Measurements from ENCODE around the gene SEC14L1. TPM values are rescaled to one million over a fixed set of nuclear protein-coding genes. Genes with fewer than 3 reads are reported as not detected.
"Not testable (repeated sequence)": the region's sequence is repeated elsewhere in the genome, so short reads cannot be mapped to it uniquely, and the experiment has no call there.

The SEC14L1 gene
- total RNA-seq, 1 donor from 2014 or later, result 40.5 TPM

- Histone ChIP-seq H3K27ac (peak overlapping the region; percentile 50), H3K9me3 (no peaks in the 10 kb centered on the region), H3K4me3 (no peak overlapping the region), H3K27me3 (no peaks in the 10 kb centered on the region), H3K4me1 (peaks cover 57% of the 10 kb centered on the region), H3K36me3 (peaks cover 0 to 23% of the 10 kb centered on the region in 2 donors)
- no peak for DNase-seq (ENCODE audit: extremely low spot score in 2 of 2)
- TF ChIP-seq POLR2A (IDR thresholded peaks at IDR 0.05), result no peak
- TF ChIP-seq POLR2AphosphoS5 (IDR thresholded peaks at IDR 0.05; ENCODE audit: insufficient read depth in 1 of 2, low read depth in 1 of 2), result no peak
- TF ChIP-seq, protein P1, sequence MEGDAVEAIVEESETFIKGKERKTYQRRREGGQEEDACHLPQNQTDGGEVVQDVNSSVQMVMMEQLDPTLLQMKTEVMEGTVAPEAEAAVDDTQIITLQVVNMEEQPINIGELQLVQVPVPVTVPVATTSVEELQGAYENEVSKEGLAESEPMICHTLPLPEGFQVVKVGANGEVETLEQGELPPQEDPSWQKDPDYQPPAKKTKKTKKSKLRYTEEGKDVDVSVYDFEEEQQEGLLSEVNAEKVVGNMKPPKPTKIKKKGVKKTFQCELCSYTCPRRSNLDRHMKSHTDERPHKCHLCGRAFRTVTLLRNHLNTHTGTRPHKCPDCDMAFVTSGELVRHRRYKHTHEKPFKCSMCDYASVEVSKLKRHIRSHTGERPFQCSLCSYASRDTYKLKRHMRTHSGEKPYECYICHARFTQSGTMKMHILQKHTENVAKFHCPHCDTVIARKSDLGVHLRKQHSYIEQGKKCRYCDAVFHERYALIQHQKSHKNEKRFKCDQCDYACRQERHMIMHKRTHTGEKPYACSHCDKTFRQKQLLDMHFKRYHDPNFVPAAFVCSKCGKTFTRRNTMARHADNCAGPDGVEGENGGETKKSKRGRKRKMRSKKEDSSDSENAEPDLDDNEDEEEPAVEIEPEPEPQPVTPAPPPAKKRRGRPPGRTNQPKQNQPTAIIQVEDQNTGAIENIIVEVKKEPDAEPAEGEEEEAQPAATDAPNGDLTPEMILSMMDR (IDR thresholded peaks at IDR 0.05), result no peak
- intact Hi-C loops (cut with DNase I), result no loop called here
Observed at GRCh38 chr17:77148940-77149510, 8.3 kb downstream of the SEC14L1 start.

GRCh38 chr17:77150196-77150595 is 9.4 kb downstream of the SEC14L1 start:
- no peak for DNase-seq (ENCODE audit: extremely low spot score in 2 of 2)
- no peaks in the 10 kb centered on the region for H3K27me3 ChIP-seq
- TF ChIP-seq POLR2AphosphoS5 (IDR thresholded peaks at IDR 0.05; ENCODE audit: insufficient read depth in 1 of 2, low read depth in 1 of 2) (no peak), POLR2A (IDR thresholded peaks at IDR 0.05) (no peak)
- TF ChIP-seq, protein P1 (IDR thresholded peaks at IDR 0.05), result no peak
- peaks cover 60% of the 10 kb centered on the region for H3K4me1 ChIP-seq
- H3K4me3 ChIP-seq, result no peak overlapping the region
- intact Hi-C loops (cut with DNase I), result no loop called here
- peaks cover 0 to 17% of the 10 kb centered on the region in 2 donors for H3K36me3 ChIP-seq
- H3K9me3 ChIP-seq, result no peaks in the 10 kb centered on the region
- H3K27ac ChIP-seq, result no peak overlapping the region

GRCh38 chr17:77151186-77151585 is 10.4 kb downstream of the SEC14L1 start:
- Histone ChIP-seq H3K4me1 (peaks cover 57% of the 10 kb centered on the region), H3K27ac (no peak overlapping the region), H3K36me3 (peaks cover 0 to 17% of the 10 kb centered on the region in 2 donors), H3K9me3 (no peaks in the 10 kb centered on the region), H3K4me3 (no peak overlapping the region), H3K27me3 (no peaks in the 10 kb centered on the region)
- TF ChIP-seq, protein P1 (IDR thresholded peaks at IDR 0.05), result no peak
- TF ChIP-seq POLR2AphosphoS5 (IDR thresholded peaks at IDR 0.05; ENCODE audit: insufficient read depth in 1 of 2, low read depth in 1 of 2), result no peak
- no peak for TF ChIP-seq POLR2A (IDR thresholded peaks at IDR 0.05)
- DNase-seq (ENCODE audit: extremely low spot score in 2 of 2), result no peak
- intact Hi-C loops (cut with DNase I), result no loop called here

DNA sequence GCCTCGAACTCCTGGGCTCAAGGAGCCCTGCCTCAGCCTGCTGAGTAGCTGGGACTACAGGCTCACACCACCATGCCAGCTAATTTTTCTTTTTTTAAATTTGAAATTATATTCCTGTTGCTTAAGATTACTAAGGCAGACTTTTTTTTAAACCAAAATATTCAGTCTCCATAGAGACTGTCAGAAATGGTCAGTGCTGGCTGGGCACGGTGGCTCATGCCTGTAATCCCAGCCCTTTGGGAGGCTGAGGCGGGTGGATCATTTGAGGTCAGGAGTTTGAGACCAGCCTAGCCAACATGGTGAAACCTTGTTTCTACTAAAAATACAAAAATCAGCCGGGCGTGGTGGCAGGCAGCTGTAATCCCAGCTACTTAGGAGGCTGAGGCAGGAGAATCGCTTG is 11.3 kb downstream of the SEC14L1 start:
- Histone ChIP-seq H3K36me3 (peaks cover 0 to 17% of the 10 kb centered on the region in 2 donors), H3K4me1 (peaks cover 55% of the 10 kb centered on the region), H3K27ac (peak overlapping the region; percentile 51)
- H3K9me3 ChIP-seq; H3K4me3 ChIP-seq; H3K27me3 ChIP-seq; intact Hi-C loops (cut with DNase I); DNase-seq (ENCODE audit: extremely low spot score in 2 of 2): not testable (repeated sequence)

- Histone ChIP-seq H3K36me3 (peaks cover 0 to 7% of the 10 kb centered on the region in 2 donors), H3K4me3 (no peak overlapping the region), H3K27me3 (no peaks in the 10 kb centered on the region), H3K4me1 (peaks cover 55% of the 10 kb centered on the region), H3K9me3 (no peaks in the 10 kb centered on the region), H3K27ac (peak overlapping the region; percentile 42)
- no peak for DNase-seq (ENCODE audit: extremely low spot score in 2 of 2)
- TF ChIP-seq, protein P1 (IDR thresholded peaks at IDR 0.05), result no peak
- TF ChIP-seq POLR2AphosphoS5 (IDR thresholded peaks at IDR 0.05; ENCODE audit: insufficient read depth in 1 of 2, low read depth in 1 of 2) (no peak), POLR2A (IDR thresholded peaks at IDR 0.05) (no peak)
- intact Hi-C loops (cut with DNase I), result no loop called here
Observed at GRCh38 chr17:77153472-77153871, 12.7 kb downstream of the SEC14L1 start.
